BJ (cell line): ENCODE data around the gene HEG1. TPM values are rescaled to one million over a fixed set of nuclear protein-coding genes. Genes with fewer than 3 reads are reported as not detected.
A peak's percentile ranks its signal among the peaks of the same experiment; 100 is the strongest.

ENCODE experiments used
- CTCF ChIA-PET: fragments of 350-600 bp; formaldehyde crosslinking; extraction: SDS; loops from one replicate; lab custom pipeline; 2021; ENCODE audit warnings: antibody characterized with exemption, inconsistent platforms; lab: Yijun Ruan, JAX
- POLR2A ChIA-PET: fragments of 300-600 bp; sonication (Branson Sonifier 250); formaldehyde crosslinking; extraction: SDS; loops from one replicate; lab custom pipeline; 2021; ENCODE audit warnings: antibody characterized with exemption; lab: Charles Lee
- DNase-seq: peaks from one replicate; pipeline ENCODE4 v3.0.0-alpha.2; 2011; ENCODE audit warnings: low read depth
- H3K27me3 ChIP-seq: 2 replicates; pipeline ENCODE4 v1.6.0; 2011; ENCODE audit warnings: low read length; ENCODE audit not compliant: control insufficient read depth, insufficient read depth
- H3K36me3 ChIP-seq: 2 replicates; pipeline ENCODE4 v1.5.1; 2011; ENCODE audit warnings: low read length; ENCODE audit not compliant: control insufficient read depth, insufficient read depth
- H3K4me3 ChIP-seq: 2 replicates; pipeline ENCODE4 v1.5.1; 2011; ENCODE audit warnings: low read depth, mild to moderate bottlenecking, control low read depth, low read length
- CTCF ChIP-seq: IDR thresholded peaks from 2 replicates; pipeline ENCODE4 v1.5.1; 2011; ENCODE audit warnings: low read depth, mild to moderate bottlenecking, control low read depth, inconsistent platforms, low read length, moderate library complexity; ENCODE audit not compliant: insufficient read depth
- polyA plus RNA-seq: library from polyadenylated mRNA; depleted of rRNA; stranded (reverse); fragments of >200 nt; gene quantifications from 2 replicates; pipeline ENCODE4 v1.2.3, GENCODE V29; 2011

Gene HEG1
- polyA plus RNA-seq, 1 experiment: 94.7 TPM

DNA sequence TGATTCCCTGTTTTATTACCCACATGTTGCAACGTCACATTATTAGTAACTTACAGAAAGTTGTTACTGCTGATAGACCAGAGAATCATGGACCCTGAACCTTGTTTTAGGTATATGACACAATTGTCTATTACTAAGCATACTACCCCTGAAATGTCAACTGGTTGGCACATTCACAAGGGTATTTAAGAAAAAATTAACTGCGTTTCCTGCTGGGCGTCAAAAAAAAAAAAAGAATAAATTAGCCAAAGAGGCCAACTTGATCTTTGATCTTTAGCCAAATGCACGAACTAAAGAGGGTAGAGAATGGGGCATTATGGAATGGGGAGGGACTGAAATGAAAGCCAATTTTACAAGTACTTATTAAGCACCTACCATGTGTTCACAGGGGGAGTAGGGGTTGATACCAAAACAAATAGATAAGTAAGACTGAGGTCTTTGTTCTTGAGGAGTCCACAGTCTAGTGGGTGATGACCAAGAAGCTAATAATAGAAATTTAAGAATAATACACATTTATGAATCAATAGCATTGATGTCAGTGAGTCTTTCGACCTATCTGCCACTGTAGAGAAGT lies 103.4 kb downstream of the HEG1 start:
- H3K36me3 ChIP-seq: no peaks in the 10 kb centered on the region
- POLR2A ChIA-PET: interaction anchor here (0.6 kb wide), 1 partner anchor 1195 kb away, joined by 4 read pairs; no protein-coding TSS in a partner anchor
- TF ChIP-seq CTCF: no peak
- CTCF ChIA-PET: interaction anchor here (1.2 to 2.3 kb wide), 2 partner anchors 8 to 16 kb away, joined by 4 read pairs; no protein-coding TSS in a partner anchor
- H3K27me3 ChIP-seq: no peaks in the 10 kb centered on the region
- no peak overlapping the region for H3K4me3 ChIP-seq
- no peak for DNase-seq

- no peak for TF ChIP-seq CTCF
- Histone ChIP-seq H3K27me3 (no peaks in the 10 kb centered on the region), H3K4me3 (no peak overlapping the region), H3K36me3 (no peaks in the 10 kb centered on the region)
- POLR2A ChIA-PET: interaction anchor here (0.6 to 0.7 kb wide), 2 partner anchors 401 to 1194 kb away, joined by 4 to 11 read pairs; no protein-coding TSS in a partner anchor
- peak; percentile 11 for DNase-seq
- CTCF ChIA-PET: interaction anchor here (1.2 to 2.3 kb wide), 3 partner anchors 9 to 16 kb away, joined by 4 read pairs; no protein-coding TSS in a partner anchor
Measured at GRCh38 chr3:124951511-124952281, 104.1 kb downstream of the HEG1 start.

DNA sequence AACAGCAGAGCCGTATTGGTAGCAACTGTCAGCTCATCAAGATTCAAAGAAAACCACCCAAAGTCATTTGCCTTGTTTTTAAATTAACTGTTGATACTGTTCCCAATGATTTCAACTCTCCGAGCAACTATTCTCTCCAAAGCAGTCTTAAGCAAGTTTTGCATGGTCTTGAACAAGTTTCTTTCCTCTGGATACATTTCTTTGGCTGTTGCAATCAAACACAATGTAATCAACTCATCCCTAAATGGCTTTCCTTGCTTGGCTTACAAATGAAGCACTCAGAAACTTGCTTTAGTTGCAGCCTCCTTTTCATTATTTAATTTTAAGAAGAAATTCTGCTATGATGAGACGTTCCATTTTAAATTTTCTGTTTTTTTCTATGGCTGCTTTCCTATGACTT lies 105.8 kb downstream of the HEG1 start:
- Histone ChIP-seq H3K4me3 (no peak overlapping the region), H3K27me3 (no peaks in the 10 kb centered on the region), H3K36me3 (no peaks in the 10 kb centered on the region)
- TF ChIP-seq CTCF: no peak
- CTCF ChIA-PET: no interaction called here
- POLR2A ChIA-PET: no interaction called here
- no peak for DNase-seq

DNA sequence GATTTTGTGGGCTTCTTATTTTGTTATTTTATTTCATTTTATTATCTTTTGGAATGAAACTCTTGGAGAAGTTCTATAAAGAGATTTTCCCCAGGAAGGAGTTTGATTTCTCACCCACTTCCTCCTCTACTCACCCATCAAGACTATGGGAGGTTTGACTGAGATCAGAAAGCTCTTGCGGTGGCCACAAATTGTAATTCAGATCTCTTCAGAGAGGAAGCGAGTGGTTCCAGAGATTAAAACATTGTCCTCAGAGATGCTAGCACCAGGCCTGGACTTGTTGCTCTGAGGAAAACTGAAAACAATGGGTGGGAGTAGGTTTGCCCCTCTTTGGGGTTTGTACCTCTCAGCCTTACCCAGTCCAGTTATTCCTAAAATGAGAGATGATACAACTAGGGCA lies 113.2 kb downstream of the HEG1 start:
- no peak for DNase-seq
- CTCF ChIA-PET: interaction anchor here (0.6 to 1.8 kb wide), 2 partner anchors 15 to 17 kb away, joined by 3 to 7 read pairs; no protein-coding TSS in a partner anchor
- POLR2A ChIA-PET: interaction anchor here (0.6 kb wide), 1 partner anchor 17 kb away, joined by 11 read pairs; no protein-coding TSS in a partner anchor

More for the DNA sequence above, 113.2 kb downstream of the HEG1 start:
- no peaks in the 10 kb centered on the region for H3K36me3 ChIP-seq
- H3K27me3 ChIP-seq: no peaks in the 10 kb centered on the region; the same call in 1 of the 2 replicates
- no peak overlapping the region for H3K4me3 ChIP-seq
- no peak for TF ChIP-seq CTCF
